Ovary (tissue), 3 donors: ENCODE results near the gene WHRN.

Experiments used
- CTCF ChIP-seq, 3 donors: fragments of 450-650 bp in 2 of 3; fragments of 200-600 bp in 1 of 3; IDR thresholded peaks; one replicate each; pipeline versions ENCODE4 v1.5.1 to v1.8.0; 2016 to 2022; ENCODE audit warnings: antibody characterized with exemption in 3 of 3, mild to moderate bottlenecking in 1 of 3
- POLR2A ChIP-seq: fragments of 450-650 bp; IDR thresholded peaks from one replicate; pipeline ENCODE4 v1.6.1; 2017; ENCODE audit warnings: antibody characterized with exemption, mild to moderate bottlenecking, moderate library complexity
- donor health status: DM: no; HTN: no; CAD: no.

- no peak for TF ChIP-seq CTCF (IDR thresholded peaks at IDR 0.05)
- no peak for TF ChIP-seq POLR2A
Observed at GRCh38 chr9:114363424-114363823, 141.8 kb downstream of the WHRN start.
